22Rv1 (cell line): ENCODE results near the gene FCAMR.

ENCODE experiments used
- ZFX ChIP-seq: fragments of 450-650 bp; IDR thresholded peaks from 2 replicates; pipeline ENCODE4 v1.6.1; 2017; ENCODE audit warnings: antibody characterized with exemption, borderline replicate concordance
- TF ChIP-seq, protein P1 (sequence below): fragments of 450-650 bp; IDR thresholded peaks from 2 replicates; pipeline ENCODE4 v1.5.1; 2017; ENCODE audit warnings: mild to moderate bottlenecking

- TF ChIP-seq, protein P1, sequence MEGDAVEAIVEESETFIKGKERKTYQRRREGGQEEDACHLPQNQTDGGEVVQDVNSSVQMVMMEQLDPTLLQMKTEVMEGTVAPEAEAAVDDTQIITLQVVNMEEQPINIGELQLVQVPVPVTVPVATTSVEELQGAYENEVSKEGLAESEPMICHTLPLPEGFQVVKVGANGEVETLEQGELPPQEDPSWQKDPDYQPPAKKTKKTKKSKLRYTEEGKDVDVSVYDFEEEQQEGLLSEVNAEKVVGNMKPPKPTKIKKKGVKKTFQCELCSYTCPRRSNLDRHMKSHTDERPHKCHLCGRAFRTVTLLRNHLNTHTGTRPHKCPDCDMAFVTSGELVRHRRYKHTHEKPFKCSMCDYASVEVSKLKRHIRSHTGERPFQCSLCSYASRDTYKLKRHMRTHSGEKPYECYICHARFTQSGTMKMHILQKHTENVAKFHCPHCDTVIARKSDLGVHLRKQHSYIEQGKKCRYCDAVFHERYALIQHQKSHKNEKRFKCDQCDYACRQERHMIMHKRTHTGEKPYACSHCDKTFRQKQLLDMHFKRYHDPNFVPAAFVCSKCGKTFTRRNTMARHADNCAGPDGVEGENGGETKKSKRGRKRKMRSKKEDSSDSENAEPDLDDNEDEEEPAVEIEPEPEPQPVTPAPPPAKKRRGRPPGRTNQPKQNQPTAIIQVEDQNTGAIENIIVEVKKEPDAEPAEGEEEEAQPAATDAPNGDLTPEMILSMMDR, result no peak
- TF ChIP-seq ZFX, result no peak
Measured at GRCh38 chr1:206953126-206953525, 17.1 kb downstream of the FCAMR start.
